Gastrocnemius medialis (tissue), 4 donors: ENCODE measurements around the gene GUCA1C. TPM values are rescaled to one million over a fixed set of nuclear protein-coding genes. Genes with fewer than 3 reads are reported as not detected.

ENCODE experiments used
- ATAC-seq, 2 donors: fragments of 150-250 bp; one replicate each; pipeline ENCODE4 v1.9.1; 2016
- DNase-seq, 2 donors: peaks; one replicate each; pipeline ENCODE4 v3.0.0-alpha.2; 2019
- H3K27ac ChIP-seq, 4 donors: fragments of 200-600 bp; sonication (generic); 1 replicate in 1 of 4; 2 replicates in 3 of 4; pipeline ENCODE4 v1.5.1; 2016 to 2018; ENCODE audit warnings: mild to moderate bottlenecking in 2 of 4, moderate library complexity in 1 of 4
- H3K27me3 ChIP-seq, 3 donors: fragments of 200-600 bp; sonication (generic) in 2 of 3; 1 replicate in 1 of 3; 2 replicates in 2 of 3; pipeline versions ENCODE4 v1.5.1 to v1.6.0; 2016 to 2019; ENCODE audit warnings: mild to moderate bottlenecking in 1 of 3, moderate library complexity in 1 of 3
- H3K36me3 ChIP-seq, 2 donors: fragments of 200-600 bp; sonication (generic) in 1 of 2; one replicate each; pipeline ENCODE4 v1.5.1; 2017 to 2018
- H3K4me1 ChIP-seq, 2 donors: fragments of 200-600 bp; sonication (generic) in 1 of 2; one replicate each; pipeline ENCODE4 v1.5.1; 2016 to 2017; ENCODE audit warnings: mild to moderate bottlenecking in 2 of 2
- H3K4me3 ChIP-seq, 4 donors: fragments of 200-600 bp; sonication (generic) in 3 of 4; 1 replicate in 1 of 4; 2 replicates in 3 of 4; pipeline ENCODE4 v1.5.1; 2016 to 2019; ENCODE audit warnings: mild to moderate bottlenecking in 2 of 4
- H3K9me3 ChIP-seq, 3 donors: fragments of 200-600 bp; sonication (generic) in 2 of 3; 1 replicate in 1 of 3; 2 replicates in 2 of 3; pipeline ENCODE4 v1.5.1; 2016 to 2019
- POLR2A ChIP-seq, 2 donors: fragments of 450-650 bp; IDR thresholded peaks; one replicate each; pipeline ENCODE4 v1.6.1; 2017; ENCODE audit warnings: antibody characterized with exemption in 2 of 2, mild to moderate bottlenecking in 2 of 2, moderate library complexity in 2 of 2
- in situ Hi-C, 4 donors: fragments of 200-750 bp; cut with MboI; loops; one replicate each; pipeline versions ENCODE4 v1.15.0 to v1.8.0; 2017; ENCODE audit warnings: low sequenced_read_pairs in 4 of 4
- intact Hi-C: fragments of 100-400 bp; cut with DNase I; formaldehyde crosslinking; loops from one replicate; pipeline ENCODE4 v1.15.1; 2023; ENCODE audit warnings: low total_unique reads
- total RNA-seq, 4 donors: library from RNA; depleted of rRNA; stranded (reverse); fragments of >200 nt; gene quantifications; one replicate each; pipeline versions ENCODE4 v1.1.0 to v1.2.3, GENCODE V29; 2016
- TF ChIP-seq, protein P1 (sequence below), 5 experiments: fragments of 450-650 bp in 3 of 5; fragments of 200-600 bp in 2 of 5; sonication (generic) in 2 of 5; IDR thresholded peaks in 4 of 5; conservative IDR thresholded peaks in 1 of 5; 1 replicate in 4 of 5; 2 replicates in 1 of 5; pipeline ENCODE4 v1.5.1; 2016 to 2019; ENCODE audit warnings: antibody characterized with exemption in 5 of 5, mild to moderate bottlenecking in 3 of 5, moderate library complexity in 3 of 5

GUCA1C gene
- total RNA-seq, 4 donors from 2014 or later: not detected

- H3K9me3 ChIP-seq: no peaks in the 10 kb centered on the region
- no peak for TF ChIP-seq POLR2A (IDR thresholded peaks at IDR 0.05)
- TF ChIP-seq, protein P1, sequence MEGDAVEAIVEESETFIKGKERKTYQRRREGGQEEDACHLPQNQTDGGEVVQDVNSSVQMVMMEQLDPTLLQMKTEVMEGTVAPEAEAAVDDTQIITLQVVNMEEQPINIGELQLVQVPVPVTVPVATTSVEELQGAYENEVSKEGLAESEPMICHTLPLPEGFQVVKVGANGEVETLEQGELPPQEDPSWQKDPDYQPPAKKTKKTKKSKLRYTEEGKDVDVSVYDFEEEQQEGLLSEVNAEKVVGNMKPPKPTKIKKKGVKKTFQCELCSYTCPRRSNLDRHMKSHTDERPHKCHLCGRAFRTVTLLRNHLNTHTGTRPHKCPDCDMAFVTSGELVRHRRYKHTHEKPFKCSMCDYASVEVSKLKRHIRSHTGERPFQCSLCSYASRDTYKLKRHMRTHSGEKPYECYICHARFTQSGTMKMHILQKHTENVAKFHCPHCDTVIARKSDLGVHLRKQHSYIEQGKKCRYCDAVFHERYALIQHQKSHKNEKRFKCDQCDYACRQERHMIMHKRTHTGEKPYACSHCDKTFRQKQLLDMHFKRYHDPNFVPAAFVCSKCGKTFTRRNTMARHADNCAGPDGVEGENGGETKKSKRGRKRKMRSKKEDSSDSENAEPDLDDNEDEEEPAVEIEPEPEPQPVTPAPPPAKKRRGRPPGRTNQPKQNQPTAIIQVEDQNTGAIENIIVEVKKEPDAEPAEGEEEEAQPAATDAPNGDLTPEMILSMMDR (IDR thresholded peaks at IDR 0.05 in 4 of 5, conservative IDR thresholded peaks at IDR 0.05 in 1 of 5): no peak
- no peak overlapping the region for H3K27ac ChIP-seq
- intact Hi-C loops (no loop called here), in situ Hi-C loops (no loop called here)
- no peaks in the 10 kb centered on the region for H3K4me1 ChIP-seq
- no peak overlapping the region for H3K4me3 ChIP-seq
- no peaks in the 10 kb centered on the region for H3K27me3 ChIP-seq
- ATAC-seq (no peak), DNase-seq (no peak)
- no peaks in the 10 kb centered on the region for H3K36me3 ChIP-seq
These were observed 90.5 kb downstream of the GUCA1C start for GRCh38 chr3:108862865-108863798.

DNA sequence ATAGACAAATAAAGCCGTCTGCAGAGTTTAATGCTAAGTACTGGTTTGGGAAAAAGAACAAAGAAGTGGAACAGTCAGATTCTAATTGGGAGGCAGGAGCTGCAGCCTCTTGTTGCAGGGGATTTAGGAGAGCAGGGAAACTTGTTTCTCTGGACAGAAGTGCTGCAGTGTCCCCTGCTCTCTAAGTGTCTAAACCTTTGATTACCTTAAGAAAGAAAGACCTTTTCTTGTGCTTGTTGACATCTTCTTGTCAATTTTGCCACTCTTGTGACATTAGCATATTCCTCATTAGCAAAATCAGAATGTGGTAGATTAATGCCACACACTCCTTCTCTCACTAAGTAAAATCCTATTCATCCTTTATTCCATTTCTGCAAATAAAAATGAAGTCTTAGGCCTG is 92.3 kb downstream of the GUCA1C start:
- no peak for DNase-seq
- Histone ChIP-seq H3K4me1 (no peaks in the 10 kb centered on the region), H3K9me3 (no peaks in the 10 kb centered on the region), H3K27me3 (no peaks in the 10 kb centered on the region), H3K27ac (no peak overlapping the region), H3K36me3 (no peaks in the 10 kb centered on the region), H3K4me3 (no peak overlapping the region)
- ATAC-seq: no peak
- in situ Hi-C loops (no loop called here), intact Hi-C loops (no loop called here)
- TF ChIP-seq POLR2A (IDR thresholded peaks at IDR 0.05): no peak
- TF ChIP-seq, protein P1 (IDR thresholded peaks at IDR 0.05 in 4 of 5, conservative IDR thresholded peaks at IDR 0.05 in 1 of 5): no peak

Other genes with a start within 250 kb of the GUCA1C start
- gene RETNLB, start 196.5 kb downstream of the GUCA1C start, total RNA-seq: not detected
- not detected for gene TRAT1, start 131.1 kb downstream of the GUCA1C start, total RNA-seq
- gene MORC1, start 164.3 kb upstream of the GUCA1C start, total RNA-seq: not detected
- not detected for gene C3orf85, start 182.8 kb upstream of the GUCA1C start, total RNA-seq